Upper lobe of left lung (tissue), 4 donors: ENCODE measurements around the gene CYTH2.

Experiments used
- EP300 ChIP-seq, 4 donors: sonication (generic); formaldehyde crosslinking; IDR thresholded peaks; one replicate each; pipeline ENCODE4 v1.5.1; 2017; ENCODE audit warnings: antibody characterized with exemption in 4 of 4, control low read depth in 2 of 4
- POLR2A ChIP-seq, 4 donors: fragments of 450-650 bp; IDR thresholded peaks; one replicate each; pipeline ENCODE4 v1.5.1; 2016 to 2017; ENCODE audit warnings: antibody characterized with exemption in 4 of 4, mild to moderate bottlenecking in 2 of 4
- POLR2AphosphoS5 ChIP-seq, 2 donors: sonication (generic); formaldehyde crosslinking; IDR thresholded peaks; one replicate each; pipeline ENCODE4 v1.5.1; 2017; ENCODE audit warnings: antibody characterized with exemption in 2 of 2
- TF ChIP-seq, protein P1 (sequence below), 6 experiments: fragments of 450-650 bp in 4 of 6; fragments of 200-600 bp in 2 of 6; sonication (generic) in 2 of 6; IDR thresholded peaks; one replicate each; pipeline ENCODE4 v1.5.1; 2016 to 2019; ENCODE audit warnings: antibody characterized with exemption in 6 of 6

DNA sequence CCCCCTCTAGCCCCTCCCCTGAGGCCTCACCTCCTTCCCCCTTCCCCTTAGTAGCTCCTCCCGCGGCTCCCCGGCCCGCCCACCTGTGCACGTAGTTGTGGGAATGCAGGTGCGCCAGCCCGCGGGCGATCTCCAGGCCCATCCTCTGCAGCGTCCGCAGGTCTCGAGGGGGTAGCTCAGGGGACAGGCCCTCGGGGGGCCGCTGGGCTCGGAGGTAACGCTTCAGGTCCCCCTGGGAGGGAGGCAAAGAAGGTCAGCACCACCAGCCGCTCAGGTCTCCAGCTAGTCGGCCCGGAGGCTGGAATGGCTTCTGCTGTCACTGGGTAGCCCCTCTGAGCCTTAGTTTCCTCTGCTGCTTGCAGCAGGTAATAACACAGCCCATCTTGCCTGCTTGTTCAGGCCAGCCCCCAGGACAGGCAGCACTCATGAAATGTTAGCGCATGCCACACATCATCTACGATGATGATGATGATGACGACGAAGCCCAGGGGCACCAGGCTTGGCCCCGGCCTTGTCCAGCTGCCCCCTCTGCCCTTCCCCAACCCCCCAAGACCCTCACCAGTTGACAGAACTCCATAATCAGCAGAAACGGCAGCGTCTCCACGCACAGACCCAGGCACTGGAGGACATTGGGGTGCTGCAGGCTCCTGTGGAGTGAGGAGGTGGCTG lies 33.3 kb downstream of the CYTH2 start:
- TF ChIP-seq, protein P1, sequence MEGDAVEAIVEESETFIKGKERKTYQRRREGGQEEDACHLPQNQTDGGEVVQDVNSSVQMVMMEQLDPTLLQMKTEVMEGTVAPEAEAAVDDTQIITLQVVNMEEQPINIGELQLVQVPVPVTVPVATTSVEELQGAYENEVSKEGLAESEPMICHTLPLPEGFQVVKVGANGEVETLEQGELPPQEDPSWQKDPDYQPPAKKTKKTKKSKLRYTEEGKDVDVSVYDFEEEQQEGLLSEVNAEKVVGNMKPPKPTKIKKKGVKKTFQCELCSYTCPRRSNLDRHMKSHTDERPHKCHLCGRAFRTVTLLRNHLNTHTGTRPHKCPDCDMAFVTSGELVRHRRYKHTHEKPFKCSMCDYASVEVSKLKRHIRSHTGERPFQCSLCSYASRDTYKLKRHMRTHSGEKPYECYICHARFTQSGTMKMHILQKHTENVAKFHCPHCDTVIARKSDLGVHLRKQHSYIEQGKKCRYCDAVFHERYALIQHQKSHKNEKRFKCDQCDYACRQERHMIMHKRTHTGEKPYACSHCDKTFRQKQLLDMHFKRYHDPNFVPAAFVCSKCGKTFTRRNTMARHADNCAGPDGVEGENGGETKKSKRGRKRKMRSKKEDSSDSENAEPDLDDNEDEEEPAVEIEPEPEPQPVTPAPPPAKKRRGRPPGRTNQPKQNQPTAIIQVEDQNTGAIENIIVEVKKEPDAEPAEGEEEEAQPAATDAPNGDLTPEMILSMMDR (IDR thresholded peaks at IDR 0.05): no peak
- peak in 1 of 2 donors; percentile 24 for TF ChIP-seq POLR2AphosphoS5 (IDR thresholded peaks at IDR 0.05)
- peak in 1 of 4 donors; percentile 60 for TF ChIP-seq POLR2A (IDR thresholded peaks at IDR 0.05)
- no peak for TF ChIP-seq EP300 (IDR thresholded peaks at IDR 0.05)
